ENCODE results near the gene MRPL34.

MRPL34 gene

DNA sequence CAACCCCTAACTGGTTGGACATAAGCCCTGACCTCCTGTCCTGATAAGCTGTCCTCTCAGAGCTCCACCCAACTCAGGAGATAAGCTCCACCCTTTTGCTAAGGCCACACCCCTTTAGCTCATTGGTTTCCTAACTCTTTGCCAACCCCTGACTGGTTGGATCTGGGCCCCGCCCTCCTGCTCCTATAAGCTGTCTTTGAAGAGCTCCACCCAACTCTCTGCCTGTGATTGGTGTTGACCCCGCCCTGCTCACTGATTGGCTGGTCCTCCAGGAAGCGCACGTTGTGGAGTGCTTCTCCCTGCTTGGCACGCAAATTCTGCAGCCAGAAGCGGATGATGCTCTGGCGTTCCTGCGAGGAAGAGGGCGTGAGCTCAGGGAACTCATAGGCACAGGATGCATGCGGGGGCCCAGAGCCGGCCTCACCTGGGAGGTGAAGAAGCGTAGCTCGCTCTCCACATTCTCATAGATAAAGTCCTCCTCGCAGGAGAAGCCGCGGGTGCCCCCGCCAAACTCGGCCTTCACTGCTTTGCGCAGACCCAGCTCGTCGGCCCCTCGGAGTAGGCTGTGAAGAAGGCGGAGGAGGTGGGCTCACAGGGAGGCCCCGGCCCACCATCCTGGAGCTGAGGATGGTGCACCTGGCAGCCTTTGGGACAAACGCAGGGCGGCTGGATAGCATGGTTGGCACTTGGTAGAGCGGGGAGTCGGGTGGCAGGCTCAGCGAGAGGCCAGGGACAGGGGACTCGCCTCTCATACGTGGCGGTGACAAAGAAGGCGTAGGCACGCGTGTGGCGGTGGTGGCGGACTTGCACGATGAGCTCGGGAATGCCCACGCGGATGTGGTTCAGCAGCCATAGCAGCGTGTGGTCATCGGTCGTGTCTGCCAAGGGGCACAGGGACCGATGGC is 27.3 kb downstream of the MRPL34 start:
- Histone ChIP-seq H3K4me1 (ENCODE audit: control insufficient read depth, insufficient read depth, low read length) (peaks cover 10% of the 10 kb centered on the region), H3K9ac (ENCODE audit: low read length) (no peak overlapping the region), H3K9me3 (ENCODE audit: control insufficient read depth, low read length) (no peaks in the 10 kb centered on the region), H3K27me3 (replicated peaks; ENCODE audit: control insufficient read depth, insufficient read depth, low read length) (no peaks in the 10 kb centered on the region), H3K4me3 (ENCODE audit: low read length) (no peak overlapping the region), H3K36me3 (ENCODE audit: control insufficient read depth, insufficient read depth, low read length, severe bottlenecking) (no peaks in the 10 kb centered on the region)
- DNase-seq (ENCODE audit: low read depth), result peak; percentile 39

GRCh38 chr19:17333611-17334413 is 28.1 kb downstream of the MRPL34 start:
- no peaks in the 10 kb centered on the region for H3K27me3 ChIP-seq (replicated peaks; ENCODE audit: control insufficient read depth, insufficient read depth, low read length)
- no peaks in the 10 kb centered on the region for H3K9me3 ChIP-seq (ENCODE audit: control insufficient read depth, low read length)
- H3K4me1 ChIP-seq (ENCODE audit: control insufficient read depth, insufficient read depth, low read length), result peaks cover 16% of the 10 kb centered on the region
- peak; percentile 65 for DNase-seq (ENCODE audit: low read depth)
- peak overlapping the region; percentile 88 for H3K4me3 ChIP-seq (ENCODE audit: low read length)
- peak overlapping the region; percentile 89 for H3K9ac ChIP-seq (ENCODE audit: low read length)
- H3K36me3 ChIP-seq (ENCODE audit: control insufficient read depth, insufficient read depth, low read length, severe bottlenecking), result no peaks in the 10 kb centered on the region

DNA sequence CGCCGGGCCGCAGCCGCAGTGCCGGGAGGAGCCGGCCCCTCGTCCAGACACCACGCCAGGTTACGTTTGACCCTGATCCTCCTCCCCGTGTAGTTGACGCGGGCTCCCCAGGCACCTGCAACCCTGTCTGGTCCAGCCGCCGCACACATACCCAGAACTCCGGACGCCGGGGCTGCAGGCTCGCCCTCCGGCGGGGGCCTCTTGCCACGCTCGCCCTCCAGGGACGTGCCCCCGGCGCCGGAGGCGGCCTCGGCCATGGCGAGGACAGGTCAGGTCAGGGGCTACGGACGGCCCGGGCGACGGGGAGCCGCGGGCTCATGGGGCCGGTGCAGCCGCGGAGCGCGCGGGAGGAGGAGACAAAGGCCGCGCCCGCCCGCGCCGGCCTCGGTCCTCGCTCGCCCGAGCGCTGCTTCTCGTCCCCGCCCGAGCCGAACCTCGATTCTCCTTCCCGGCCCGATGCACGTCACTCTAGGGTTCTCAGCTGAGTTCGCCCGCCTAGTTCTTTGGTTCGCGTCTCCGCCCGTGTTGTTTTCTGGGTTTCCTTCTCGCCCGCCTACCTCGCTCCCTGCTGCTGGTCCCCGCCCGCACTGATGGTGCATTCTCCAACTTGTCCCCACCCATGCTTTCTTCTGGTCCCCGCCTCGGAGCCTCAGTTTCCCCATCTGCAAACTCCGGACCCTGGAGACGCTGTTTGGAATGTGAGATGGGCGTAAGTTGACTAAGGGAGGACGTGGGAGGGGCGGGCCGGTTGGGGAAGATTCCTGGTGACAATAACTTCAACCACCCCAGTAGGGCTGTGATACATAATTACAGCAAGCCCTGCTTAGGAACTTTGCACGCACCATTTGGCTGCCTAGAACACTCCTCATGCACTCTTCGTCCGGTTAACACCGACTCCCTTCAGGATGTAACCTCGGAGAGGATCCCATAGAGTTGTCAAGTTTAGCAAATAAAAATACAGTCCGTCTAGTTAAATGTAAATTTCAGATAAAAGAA is 29.0 kb downstream of the MRPL34 start, which contains the start of gene ANO8:
Gene ANO8 (minus strand): TSS at position 442 of the 996 bp plus-strand sequence. CDS start 185 bp downstream, at position 257.
- Histone ChIP-seq H3K9ac (ENCODE audit: low read length) (peak within 1 kb of the TSS; percentile 89), H3K4me1 (ENCODE audit: control insufficient read depth, insufficient read depth, low read length) (peaks cover 16% of the 10 kb centered on the region), H3K4me3 (ENCODE audit: low read length) (peak within 1 kb of the TSS; percentile 88), H3K9me3 (ENCODE audit: control insufficient read depth, low read length) (no peaks in the 10 kb centered on the region), H3K27me3 (replicated peaks; ENCODE audit: control insufficient read depth, insufficient read depth, low read length) (no peaks in the 10 kb centered on the region), H3K36me3 (ENCODE audit: control insufficient read depth, insufficient read depth, low read length, severe bottlenecking) (no peaks in the 10 kb centered on the region)
- DNase-seq (ENCODE audit: low read depth), result peak; percentile 99

GRCh38 chr19:17335575-17335974 is 29.9 kb downstream of the MRPL34 start:
- H3K27me3 ChIP-seq (replicated peaks; ENCODE audit: control insufficient read depth, insufficient read depth, low read length), result no peaks in the 10 kb centered on the region
- no peak for DNase-seq (ENCODE audit: low read depth)
- H3K4me1 ChIP-seq (ENCODE audit: control insufficient read depth, insufficient read depth, low read length), result peaks cover 16% of the 10 kb centered on the region
- no peaks in the 10 kb centered on the region for H3K9me3 ChIP-seq (ENCODE audit: control insufficient read depth, low read length)
- peak overlapping the region; percentile 88 for H3K4me3 ChIP-seq (ENCODE audit: low read length)
- peak overlapping the region; percentile 89 for H3K9ac ChIP-seq (ENCODE audit: low read length)
- H3K36me3 ChIP-seq (ENCODE audit: control insufficient read depth, insufficient read depth, low read length, severe bottlenecking), result no peaks in the 10 kb centered on the region

DNA sequence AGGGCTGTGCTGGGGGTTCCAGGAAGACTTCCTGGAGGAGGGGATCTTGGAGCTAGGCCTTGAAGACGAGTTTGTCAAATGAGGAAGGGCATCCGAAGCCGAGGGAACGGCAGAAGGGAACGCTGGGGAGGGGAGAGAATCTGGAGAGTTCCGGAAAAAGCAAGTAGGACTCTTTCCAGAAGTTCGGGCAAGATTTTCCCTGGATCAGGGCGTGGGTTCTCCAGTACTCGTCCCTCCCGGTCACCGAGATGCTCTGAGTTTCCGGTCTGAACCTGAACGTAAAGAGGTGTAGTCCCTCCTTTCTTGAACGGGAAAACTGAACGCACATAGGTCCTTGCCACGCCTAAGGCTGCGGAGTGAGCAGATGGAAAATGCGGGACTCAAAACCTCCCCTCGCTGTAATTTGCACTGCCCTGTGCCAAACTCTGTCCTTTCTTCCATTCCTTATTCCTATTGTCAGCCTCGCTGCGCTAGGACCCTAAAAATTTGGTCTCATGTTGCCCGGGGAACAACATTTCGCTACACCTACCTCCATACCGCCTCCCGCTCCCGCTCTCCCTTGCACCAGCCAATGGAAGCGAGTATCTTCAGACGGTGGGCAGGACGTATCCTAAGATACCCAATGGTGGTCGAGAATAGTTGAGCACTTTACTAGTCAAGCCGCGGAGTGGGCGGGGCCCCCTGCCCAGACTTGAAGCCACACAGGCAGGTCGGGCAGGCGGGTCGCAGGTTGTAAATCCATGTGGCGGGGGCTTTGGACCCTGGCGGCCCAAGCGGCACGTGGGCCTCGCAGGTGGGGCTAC is 31.4 kb downstream of the MRPL34 start, which contains the start of gene GTPBP3:
Gene GTPBP3 (plus strand): TSS at position 682 of the 803 bp plus-strand sequence. CDS start 59 bp downstream, at position 741.
- Histone ChIP-seq H3K9me3 (ENCODE audit: control insufficient read depth, low read length) (no peaks in the 10 kb centered on the region), H3K4me3 (ENCODE audit: low read length) (peak within 1 kb of the TSS; percentile 97), H3K4me1 (ENCODE audit: control insufficient read depth, insufficient read depth, low read length) (peaks cover 16% of the 10 kb centered on the region), H3K36me3 (ENCODE audit: control insufficient read depth, insufficient read depth, low read length, severe bottlenecking) (peaks cover 4% of the 10 kb centered on the region), H3K9ac (ENCODE audit: low read length) (peak within 1 kb of the TSS; percentile 94), H3K27me3 (replicated peaks; ENCODE audit: control insufficient read depth, insufficient read depth, low read length) (no peaks in the 10 kb centered on the region)
- DNase-seq (ENCODE audit: low read depth), result peak; percentile 99

DNA sequence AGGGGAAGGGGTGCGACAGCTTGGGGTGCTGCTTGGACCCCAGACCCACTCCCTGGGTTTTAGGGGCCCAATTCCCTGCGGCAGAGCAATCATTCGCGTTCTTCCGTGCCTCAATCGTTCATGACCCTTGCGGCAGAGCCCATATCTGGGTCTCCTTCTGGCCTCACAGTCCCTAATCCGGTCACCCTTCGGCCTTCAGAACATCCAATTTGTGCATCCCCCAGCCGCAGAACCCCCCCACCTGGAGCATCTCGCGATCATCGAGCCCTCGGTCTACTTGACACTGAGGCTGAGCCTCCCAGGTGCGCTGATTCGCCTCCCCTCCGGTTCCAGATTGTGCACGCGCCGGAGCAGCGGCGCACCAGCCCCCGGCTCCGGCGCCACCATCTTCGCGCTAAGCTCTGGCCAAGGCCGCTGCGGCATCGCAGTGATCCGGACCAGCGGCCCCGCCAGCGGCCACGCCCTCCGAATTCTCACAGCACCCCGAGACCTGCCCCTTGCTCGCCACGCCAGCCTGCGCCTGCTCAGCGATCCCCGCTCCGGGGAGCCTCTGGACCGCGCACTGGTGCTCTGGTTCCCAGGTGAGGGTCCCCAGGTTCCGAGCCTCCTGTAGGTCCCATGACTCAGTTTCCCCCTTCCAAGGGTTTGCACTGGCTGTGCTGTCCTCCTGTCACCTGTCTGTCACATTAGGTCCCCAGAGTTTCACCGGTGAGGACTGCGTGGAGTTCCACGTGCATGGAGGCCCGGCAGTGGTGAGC is 32.2 kb downstream of the MRPL34 start:
- no peaks in the 10 kb centered on the region for H3K9me3 ChIP-seq (ENCODE audit: control insufficient read depth, low read length)
- peaks cover 4% of the 10 kb centered on the region for H3K36me3 ChIP-seq (ENCODE audit: control insufficient read depth, insufficient read depth, low read length, severe bottlenecking)
- no peaks in the 10 kb centered on the region for H3K27me3 ChIP-seq (replicated peaks; ENCODE audit: control insufficient read depth, insufficient read depth, low read length)
- H3K4me3 ChIP-seq (ENCODE audit: low read length), result peak overlapping the region; percentile 97
- peak; percentile 40 for DNase-seq (ENCODE audit: low read depth)
- peaks cover 16% of the 10 kb centered on the region for H3K4me1 ChIP-seq (ENCODE audit: control insufficient read depth, insufficient read depth, low read length)
- peak overlapping the region; percentile 94 for H3K9ac ChIP-seq (ENCODE audit: low read length)

DNA sequence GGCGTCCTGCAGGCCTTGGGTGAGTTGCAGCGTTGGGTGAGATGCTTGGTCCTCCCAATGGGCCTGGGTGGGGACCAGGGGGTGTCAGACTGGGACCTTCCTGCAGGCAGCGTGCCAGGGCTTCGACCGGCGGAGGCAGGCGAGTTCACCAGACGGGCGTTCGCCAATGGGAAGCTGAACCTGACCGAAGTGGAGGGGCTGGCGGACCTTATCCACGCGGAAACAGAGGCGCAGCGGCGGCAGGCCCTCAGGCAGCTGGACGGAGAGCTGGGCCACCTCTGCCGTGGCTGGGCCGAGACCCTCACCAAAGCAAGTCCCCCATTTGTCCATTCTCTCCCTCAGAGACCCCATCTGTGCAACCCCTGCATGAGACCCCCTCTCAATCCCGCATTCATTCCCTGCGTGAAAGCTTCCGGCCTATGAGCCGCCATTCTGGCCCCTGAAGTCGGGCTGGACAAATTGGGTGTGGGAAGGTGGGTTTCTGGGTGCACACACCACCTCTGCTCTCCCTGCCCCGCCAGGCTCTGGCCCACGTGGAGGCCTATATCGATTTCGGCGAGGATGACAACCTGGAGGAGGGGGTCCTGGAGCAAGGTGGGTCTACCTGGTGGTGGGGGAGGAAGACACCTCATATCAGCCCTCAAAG is 32.9 kb downstream of the MRPL34 start:
- DNase-seq (ENCODE audit: low read depth), result no peak
- H3K4me1 ChIP-seq (ENCODE audit: control insufficient read depth, insufficient read depth, low read length), result peaks cover 16% of the 10 kb centered on the region
- peak overlapping the region; percentile 97 for H3K4me3 ChIP-seq (ENCODE audit: low read length)
- no peaks in the 10 kb centered on the region for H3K27me3 ChIP-seq (replicated peaks; ENCODE audit: control insufficient read depth, insufficient read depth, low read length)
- H3K9ac ChIP-seq (ENCODE audit: low read length), result peak overlapping the region; percentile 94
- no peaks in the 10 kb centered on the region for H3K9me3 ChIP-seq (ENCODE audit: control insufficient read depth, low read length)
- peaks cover 4% of the 10 kb centered on the region for H3K36me3 ChIP-seq (ENCODE audit: control insufficient read depth, insufficient read depth, low read length, severe bottlenecking)

DNA sequence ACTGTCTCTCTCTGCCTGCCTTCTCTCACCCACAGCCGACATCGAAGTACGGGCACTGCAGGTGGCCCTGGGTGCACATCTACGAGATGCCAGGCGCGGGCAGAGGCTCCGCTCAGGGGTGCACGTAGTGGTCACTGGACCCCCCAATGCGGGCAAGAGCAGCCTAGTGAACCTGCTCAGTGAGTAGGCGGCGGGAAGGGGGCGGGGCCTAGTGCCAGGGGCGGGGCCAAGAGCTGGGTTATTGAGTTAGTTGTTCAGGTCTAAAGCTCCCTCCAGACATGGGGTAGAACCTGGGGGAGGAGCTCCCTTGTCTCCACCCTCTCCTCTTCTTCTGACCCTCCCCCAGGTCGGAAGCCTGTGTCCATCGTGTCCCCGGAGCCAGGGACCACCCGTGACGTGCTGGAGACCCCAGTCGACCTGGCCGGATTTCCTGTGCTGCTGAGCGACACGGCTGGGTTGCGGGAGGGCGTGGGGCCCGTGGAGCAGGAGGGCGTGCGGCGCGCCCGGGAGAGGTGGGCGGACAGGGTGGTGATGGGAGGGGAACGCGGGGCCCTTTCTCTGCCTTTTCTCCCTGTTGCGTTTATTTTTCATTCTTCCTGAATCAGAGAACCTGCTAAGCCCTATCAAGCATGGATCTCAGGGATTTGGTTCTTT is 33.5 kb downstream of the MRPL34 start:
- no peak overlapping the region for H3K4me3 ChIP-seq (ENCODE audit: low read length)
- H3K27me3 ChIP-seq (replicated peaks; ENCODE audit: control insufficient read depth, insufficient read depth, low read length), result no peaks in the 10 kb centered on the region
- no peak overlapping the region for H3K9ac ChIP-seq (ENCODE audit: low read length)
- H3K36me3 ChIP-seq (ENCODE audit: control insufficient read depth, insufficient read depth, low read length, severe bottlenecking), result peaks cover 4% of the 10 kb centered on the region
- H3K9me3 ChIP-seq (ENCODE audit: control insufficient read depth, low read length), result no peaks in the 10 kb centered on the region
- peaks cover 16% of the 10 kb centered on the region for H3K4me1 ChIP-seq (ENCODE audit: control insufficient read depth, insufficient read depth, low read length)
- DNase-seq (ENCODE audit: low read depth), result no peak

- peaks cover 10% of the 10 kb centered on the region for H3K4me1 ChIP-seq (ENCODE audit: control insufficient read depth, insufficient read depth, low read length)
- peaks cover 4% of the 10 kb centered on the region for H3K36me3 ChIP-seq (ENCODE audit: control insufficient read depth, insufficient read depth, low read length, severe bottlenecking)
- H3K9ac ChIP-seq (ENCODE audit: low read length), result no peak overlapping the region
- DNase-seq (ENCODE audit: low read depth), result no peak
- H3K9me3 ChIP-seq (ENCODE audit: control insufficient read depth, low read length), result no peaks in the 10 kb centered on the region
- no peak overlapping the region for H3K4me3 ChIP-seq (ENCODE audit: low read length)
- H3K27me3 ChIP-seq (replicated peaks; ENCODE audit: control insufficient read depth, insufficient read depth, low read length), result no peaks in the 10 kb centered on the region
Measured at GRCh38 chr19:17340302-17340870, 34.7 kb downstream of the MRPL34 start.

Measured in adipocyte (in vitro differentiated cells).